Measurements from ENCODE around the gene ZNF275.

Gene ZNF275

GRCh38 chrX:153340111-153340510, 6.2 kb downstream of the ZNF275 start:
- Histone ChIP-seq H3K27ac (ENCODE audit: low read depth, low read length) (no peak overlapping the region), H3K9me3 (ENCODE audit: insufficient read depth, low read depth, low read length) (no peaks in the 10 kb centered on the region), H3K36me3 (ENCODE audit: insufficient read depth, low read length) (peaks cover 16% of the 10 kb centered on the region), H3K4me1 (ENCODE audit: insufficient read depth, low read length) (peaks cover 6% of the 10 kb centered on the region; the same call in 1 of the 2 replicates), H3K4me3 (ENCODE audit: low read length) (no peak overlapping the region), H3K27me3 (ENCODE audit: insufficient read depth, low read length) (no peaks in the 10 kb centered on the region), H3K9ac (ENCODE audit: low read depth, low read length) (no peak overlapping the region)
- WGBS, result 86% methylated on average over 6 of the region's 6 CpGs

GRCh38 chrX:153342762-153343558, 9.0 kb downstream of the ZNF275 start:
- WGBS, result 93% methylated on average over 8 of the region's 9 CpGs
- no peaks in the 10 kb centered on the region for H3K4me1 ChIP-seq (ENCODE audit: insufficient read depth, low read length)

GRCh38 chrX:153343674-153344073, 9.7 kb downstream of the ZNF275 start:
- H3K4me3 ChIP-seq (ENCODE audit: low read length), result no peak overlapping the region
- peaks cover 25% of the 10 kb centered on the region for H3K36me3 ChIP-seq (ENCODE audit: insufficient read depth, low read length)
- H3K9ac ChIP-seq (ENCODE audit: low read depth, low read length), result no peak overlapping the region
- H3K27ac ChIP-seq (ENCODE audit: low read depth, low read length), result no peak overlapping the region
- no peaks in the 10 kb centered on the region for H3K4me1 ChIP-seq (ENCODE audit: insufficient read depth, low read length)
- no peaks in the 10 kb centered on the region for H3K9me3 ChIP-seq (ENCODE audit: insufficient read depth, low read depth, low read length)
- no peaks in the 10 kb centered on the region for H3K27me3 ChIP-seq (ENCODE audit: insufficient read depth, low read length)
- 100% methylated on average over 2 of the region's 2 CpGs for WGBS

More at GRCh38 chrX:153342762-153343558, 9.0 kb downstream of the ZNF275 start:
- no peaks in the 10 kb centered on the region for H3K9me3 ChIP-seq (ENCODE audit: insufficient read depth, low read depth, low read length)
- no peak overlapping the region for H3K9ac ChIP-seq (ENCODE audit: low read depth, low read length)
- H3K4me3 ChIP-seq (ENCODE audit: low read length), result no peak overlapping the region
- H3K27ac ChIP-seq (ENCODE audit: low read depth, low read length), result no peak overlapping the region
- no peaks in the 10 kb centered on the region for H3K27me3 ChIP-seq (ENCODE audit: insufficient read depth, low read length)
- peaks cover 19% of the 10 kb centered on the region for H3K36me3 ChIP-seq (ENCODE audit: insufficient read depth, low read length)

- 94% methylated on average over 38 of the region's 38 CpGs for WGBS
- no peaks in the 10 kb centered on the region for H3K27me3 ChIP-seq (ENCODE audit: insufficient read depth, low read length)
- no peak overlapping the region for H3K27ac ChIP-seq (ENCODE audit: low read depth, low read length)
- no peaks in the 10 kb centered on the region for H3K9me3 ChIP-seq (ENCODE audit: insufficient read depth, low read depth, low read length)
- peaks cover 30% of the 10 kb centered on the region for H3K36me3 ChIP-seq (ENCODE audit: insufficient read depth, low read length)
- no peak overlapping the region for H3K9ac ChIP-seq (ENCODE audit: low read depth, low read length)
- H3K4me1 ChIP-seq (ENCODE audit: insufficient read depth, low read length), result no peaks in the 10 kb centered on the region
- no peak overlapping the region for H3K4me3 ChIP-seq (ENCODE audit: low read length)
Observed at GRCh38 chrX:153347530-153347929, 13.6 kb downstream of the ZNF275 start.

- no peaks in the 10 kb centered on the region for H3K27me3 ChIP-seq (ENCODE audit: insufficient read depth, low read length)
- peaks cover 30% of the 10 kb centered on the region for H3K36me3 ChIP-seq (ENCODE audit: insufficient read depth, low read length)
- 95% methylated on average over 8 of the region's 8 CpGs for WGBS
- no peak overlapping the region for H3K4me3 ChIP-seq (ENCODE audit: low read length)
- no peaks in the 10 kb centered on the region for H3K4me1 ChIP-seq (ENCODE audit: insufficient read depth, low read length)
- no peak overlapping the region for H3K9ac ChIP-seq (ENCODE audit: low read depth, low read length)
- H3K9me3 ChIP-seq (ENCODE audit: insufficient read depth, low read depth, low read length), result no peaks in the 10 kb centered on the region
- no peak overlapping the region for H3K27ac ChIP-seq (ENCODE audit: low read depth, low read length)
Observed at GRCh38 chrX:153348421-153348820, 14.5 kb downstream of the ZNF275 start.

GRCh38 chrX:153349952-153350351, 16.0 kb downstream of the ZNF275 start:
- Histone ChIP-seq H3K36me3 (ENCODE audit: insufficient read depth, low read length) (peaks cover 24% of the 10 kb centered on the region), H3K9ac (ENCODE audit: low read depth, low read length) (no peak overlapping the region), H3K4me3 (ENCODE audit: low read length) (no peak overlapping the region), H3K27me3 (ENCODE audit: insufficient read depth, low read length) (no peaks in the 10 kb centered on the region), H3K27ac (ENCODE audit: low read depth, low read length) (no peak overlapping the region), H3K4me1 (ENCODE audit: insufficient read depth, low read length) (no peaks in the 10 kb centered on the region), H3K9me3 (ENCODE audit: insufficient read depth, low read depth, low read length) (no peaks in the 10 kb centered on the region)
- WGBS, result 94% methylated on average over 5 of the region's 5 CpGs

GRCh38 chrX:153351981-153352380, 18.0 kb downstream of the ZNF275 start:
- H3K4me1 ChIP-seq (ENCODE audit: insufficient read depth, low read length), result no peaks in the 10 kb centered on the region
- no peaks in the 10 kb centered on the region for H3K27me3 ChIP-seq (ENCODE audit: insufficient read depth, low read length)
- H3K9me3 ChIP-seq (ENCODE audit: insufficient read depth, low read depth, low read length), result no peaks in the 10 kb centered on the region
- H3K4me3 ChIP-seq (ENCODE audit: low read length), result no peak overlapping the region
- no peak overlapping the region for H3K9ac ChIP-seq (ENCODE audit: low read depth, low read length)
- H3K27ac ChIP-seq (ENCODE audit: low read depth, low read length), result no peak overlapping the region
- 95% methylated on average over 8 of the region's 8 CpGs for WGBS
- H3K36me3 ChIP-seq (ENCODE audit: insufficient read depth, low read length), result peaks cover 24% of the 10 kb centered on the region

- no peak overlapping the region for H3K4me3 ChIP-seq (ENCODE audit: low read length)
- H3K4me1 ChIP-seq (ENCODE audit: insufficient read depth, low read length), result no peaks in the 10 kb centered on the region
- H3K27ac ChIP-seq (ENCODE audit: low read depth, low read length), result no peak overlapping the region
- no peak overlapping the region for H3K9ac ChIP-seq (ENCODE audit: low read depth, low read length)
- H3K9me3 ChIP-seq (ENCODE audit: insufficient read depth, low read depth, low read length), result no peaks in the 10 kb centered on the region
- 92% methylated on average over 3 of the region's 3 CpGs for WGBS
- H3K36me3 ChIP-seq (ENCODE audit: insufficient read depth, low read length), result peaks cover 16% of the 10 kb centered on the region
- no peaks in the 10 kb centered on the region for H3K27me3 ChIP-seq (ENCODE audit: insufficient read depth, low read length)
Observed at GRCh38 chrX:153352858-153353257, 18.9 kb downstream of the ZNF275 start.

- Histone ChIP-seq H3K36me3 (ENCODE audit: insufficient read depth, low read length) (peaks cover 12% of the 10 kb centered on the region), H3K4me1 (ENCODE audit: insufficient read depth, low read length) (no peaks in the 10 kb centered on the region), H3K27ac (ENCODE audit: low read depth, low read length) (no peak overlapping the region), H3K27me3 (ENCODE audit: insufficient read depth, low read length) (no peaks in the 10 kb centered on the region), H3K9ac (ENCODE audit: low read depth, low read length) (no peak overlapping the region), H3K4me3 (ENCODE audit: low read length) (no peak overlapping the region), H3K9me3 (ENCODE audit: insufficient read depth, low read depth, low read length) (no peaks in the 10 kb centered on the region)
- 82% methylated on average over 12 of the region's 12 CpGs for WGBS
Observed at GRCh38 chrX:153353416-153353815, 19.5 kb downstream of the ZNF275 start.

- no peaks in the 10 kb centered on the region for H3K36me3 ChIP-seq (ENCODE audit: insufficient read depth, low read length)
- no CpG with 5 or more reads among the region's 1 CpG for WGBS
- H3K27ac ChIP-seq (ENCODE audit: low read depth, low read length), result no peak overlapping the region
- H3K4me3 ChIP-seq (ENCODE audit: low read length), result no peak overlapping the region
- H3K9ac ChIP-seq (ENCODE audit: low read depth, low read length), result no peak overlapping the region
- H3K4me1 ChIP-seq (ENCODE audit: insufficient read depth, low read length), result no peaks in the 10 kb centered on the region
- no peaks in the 10 kb centered on the region; the same call in 1 of the 2 replicates for H3K9me3 ChIP-seq (ENCODE audit: insufficient read depth, low read depth, low read length)
- no peaks in the 10 kb centered on the region for H3K27me3 ChIP-seq (ENCODE audit: insufficient read depth, low read length)
Observed at GRCh38 chrX:153357877-153358276, 23.9 kb downstream of the ZNF275 start.

- Histone ChIP-seq H3K27ac (ENCODE audit: low read depth, low read length) (no peak overlapping the region), H3K9me3 (ENCODE audit: insufficient read depth, low read depth, low read length) (no peaks in the 10 kb centered on the region; the same call in 1 of the 2 replicates), H3K27me3 (ENCODE audit: insufficient read depth, low read length) (no peaks in the 10 kb centered on the region; the same call in 1 of the 2 replicates), H3K36me3 (ENCODE audit: insufficient read depth, low read length) (no peaks in the 10 kb centered on the region), H3K4me1 (ENCODE audit: insufficient read depth, low read length) (no peaks in the 10 kb centered on the region), H3K9ac (ENCODE audit: low read depth, low read length) (no peak overlapping the region), H3K4me3 (ENCODE audit: low read length) (no peak overlapping the region)
- WGBS, result 92% methylated on average over 2 of the region's 2 CpGs
Observed at GRCh38 chrX:153361781-153362397, 27.9 kb downstream of the ZNF275 start.

Measured in HUES64 (cell line).